ENCODE measurements around the gene HTR1B. TPM values are rescaled to one million over a fixed set of nuclear protein-coding genes. Genes with fewer than 3 reads are reported as not detected.
A peak's percentile ranks its signal among the peaks of the same experiment; 100 is the strongest.

The HTR1B gene
- total and polyA plus RNA-seq, 2 of the 4 experiments (the other 2 are of a cell fraction) = 0.27 to 0.36 TPM

- H3K56ac ChIP-seq (ENCODE audit: extremely low read depth, insufficient read depth, low read length) = no peak overlapping the region
- peak overlapping the region; percentile 4 for H2BK20ac ChIP-seq (ENCODE audit: low read depth, low read length)
- H2BK15ac ChIP-seq (ENCODE audit: low read depth, low read length) = no peak overlapping the region
- no peaks in the 10 kb centered on the region for H3K27me3 ChIP-seq (ENCODE audit: control insufficient read depth, insufficient read depth, low read length)
- no peaks in the 10 kb centered on the region for H3K79me1 ChIP-seq (ENCODE audit: low read depth in 1 of 2, low read length in 2 of 2)
- H4K20me1 ChIP-seq (ENCODE audit: insufficient read depth, low read length) = no peaks in the 10 kb centered on the region
- H4K5ac ChIP-seq (ENCODE audit: low read depth, low read length) = no peak overlapping the region
- ATAC-seq (ENCODE audit: low read depth) (no peak), DNase-seq (no peak)
- BruUV-seq (replicated peaks) = no TSS peak
- CTCF ChIA-PET = no interaction called here
- no peak overlapping the region; the same call in 1 of the 2 replicates for H3K18ac ChIP-seq (ENCODE audit: low read depth, low read length)
- POLR2A ChIA-PET (ENCODE audit: unreplicated experiment) = interaction anchor here (0.6 kb wide), 1 partner anchor 15 kb away, joined by 3 read pairs; no protein-coding TSS in a partner anchor
- in situ Hi-C loops (cut with MboI; ENCODE audit: low sequenced_read_pairs) = loop anchor here (25.0 kb wide), 1 partner anchor 1161 kb away; no protein-coding TSS in a partner anchor
- no peaks in the 10 kb centered on the region for H3K9me3 ChIP-seq (ENCODE audit: control insufficient read depth, insufficient read depth, low read length)
- H3K4me1 ChIP-seq (ENCODE audit: control insufficient read depth, insufficient read depth, low read length) = peaks cover 9% of the 10 kb centered on the region
- H2BK120ac ChIP-seq (ENCODE audit: low read depth, low read length) = no peak overlapping the region
- H4K8ac ChIP-seq (ENCODE audit: low read depth in 2 of 2, low read length in 2 of 2) = no peak overlapping the region
- WGBS, 2 experiments (ENCODE audit: extremely low coverage in 2 of 2, insufficient read length in 1 of 2) = 83% methylated on average over 1 of the region's 4 CpGs; no CpG with 5 or more reads in 1 of the 2 experiments
- peaks cover 3% of the 10 kb centered on the region for H3K9me1 ChIP-seq (ENCODE audit: insufficient read depth, low read length)
- dilution Hi-C loops (cut with HindIII; ENCODE audit: low sequenced_read_pairs, unreplicated experiment) = no loop called here
- no peak overlapping the region for H2AFZ ChIP-seq (replicated peaks; ENCODE audit: low read length, poor library complexity)
- no peaks in the 10 kb centered on the region for H3K36me3 ChIP-seq (ENCODE audit: control insufficient read depth, insufficient read depth, low read length)
- no peak overlapping the region for H3K27ac ChIP-seq (ENCODE audit: insufficient read depth, low read length)
- no peak overlapping the region for H3K14ac ChIP-seq (replicated peaks; ENCODE audit: low read depth, low read length)
- no peak overlapping the region for H3K4ac ChIP-seq (ENCODE audit: low read depth, low read length)
- H2AK5ac ChIP-seq (ENCODE audit: low read depth, low read length) = no peak overlapping the region; the same call in 1 of the 2 replicates
- no peak overlapping the region for H2AK9ac ChIP-seq (replicated peaks; ENCODE audit: low read depth, low read length, poor library complexity)
- H3K9ac ChIP-seq (ENCODE audit: low read depth, low read length) = no peak overlapping the region
- TF ChIP-seq RAD21 (IDR thresholded peaks at IDR 0.05; ENCODE audit: low read length) = no peak
- no peak for TF ChIP-seq USF2 (IDR thresholded peaks at IDR 0.05; ENCODE audit: low read depth, low read length)
- no peak for TF ChIP-seq RFX5 (IDR thresholded peaks at IDR 0.05; ENCODE audit: low read depth, low read length)
- no peak for TF ChIP-seq CEBPB (IDR thresholded peaks at IDR 0.05; ENCODE audit: low read depth, low read length)
- no peak for TF ChIP-seq NFE2L2 (IDR thresholded peaks at IDR 0.05; ENCODE audit: low read depth, low read length)
- no peak for TF ChIP-seq CHD1 (IDR thresholded peaks at IDR 0.05; ENCODE audit: low read depth, low read length)
- TF ChIP-seq POLR2A (IDR thresholded peaks at IDR 0.05; ENCODE audit: low read depth, low read length) = no peak
- no peak for TF ChIP-seq ELK1 (IDR thresholded peaks at IDR 0.05; ENCODE audit: borderline replicate concordance, low read depth, low read length)
- no peak for TF ChIP-seq BHLHE40 (IDR thresholded peaks at IDR 0.05; ENCODE audit: low read depth, low read length)
- no peak for TF ChIP-seq MAZ (IDR thresholded peaks at IDR 0.05; ENCODE audit: borderline replicate concordance, low read depth, low read length)
- TF ChIP-seq RCOR1 (IDR thresholded peaks at IDR 0.05; ENCODE audit: insufficient replicate concordance, low read length) = no peak
- no peak for TF ChIP-seq CTCF (conservative IDR thresholded peaks at IDR 0.05; ENCODE audit: low read depth, low read length)
- no peak for TF ChIP-seq FOS (IDR thresholded peaks at IDR 0.05; ENCODE audit: low read depth, low read length)
- no peak for TF ChIP-seq MAFK (IDR thresholded peaks at IDR 0.05; ENCODE audit: low read depth, low read length)
- TF ChIP-seq MXI1 (IDR thresholded peaks at IDR 0.05; ENCODE audit: borderline replicate concordance, low read depth, low read length) = no peak
- TF ChIP-seq SMC3 (IDR thresholded peaks at IDR 0.05; ENCODE audit: low read depth, low read length) = no peak
- H3K4me2 ChIP-seq (ENCODE audit: low read depth, low read length) = no peak overlapping the region
- H3K4me3 ChIP-seq (ENCODE audit: insufficient read depth, low read depth, low read length) = no peak overlapping the region
- no peak overlapping the region for H2BK5ac ChIP-seq (ENCODE audit: low read depth, low read length, poor library complexity, severe bottlenecking)
- no peak overlapping the region for H3K23ac ChIP-seq (ENCODE audit: low read depth, low read length)
- H4K91ac ChIP-seq (ENCODE audit: insufficient read depth, low read depth, low read length) = no peak overlapping the region
- intact Hi-C loops (cut with micrococcal nuclease) = loop anchor here (10.0 kb wide), 1 partner anchor 587 kb away; no protein-coding TSS in a partner anchor
Observed at GRCh38 chr6:77451466-77451865, 11.8 kb downstream of the HTR1B start.
